Suppressor macrophage treated with lipopolysaccharide for 4 hours (primary cell): ENCODE results near the gene CDHR2.

Experiments
- DNase-seq: peaks from one replicate; pipeline ENCODE4 v3.0.0-alpha.2; 2020

CDHR2 gene

DNA sequence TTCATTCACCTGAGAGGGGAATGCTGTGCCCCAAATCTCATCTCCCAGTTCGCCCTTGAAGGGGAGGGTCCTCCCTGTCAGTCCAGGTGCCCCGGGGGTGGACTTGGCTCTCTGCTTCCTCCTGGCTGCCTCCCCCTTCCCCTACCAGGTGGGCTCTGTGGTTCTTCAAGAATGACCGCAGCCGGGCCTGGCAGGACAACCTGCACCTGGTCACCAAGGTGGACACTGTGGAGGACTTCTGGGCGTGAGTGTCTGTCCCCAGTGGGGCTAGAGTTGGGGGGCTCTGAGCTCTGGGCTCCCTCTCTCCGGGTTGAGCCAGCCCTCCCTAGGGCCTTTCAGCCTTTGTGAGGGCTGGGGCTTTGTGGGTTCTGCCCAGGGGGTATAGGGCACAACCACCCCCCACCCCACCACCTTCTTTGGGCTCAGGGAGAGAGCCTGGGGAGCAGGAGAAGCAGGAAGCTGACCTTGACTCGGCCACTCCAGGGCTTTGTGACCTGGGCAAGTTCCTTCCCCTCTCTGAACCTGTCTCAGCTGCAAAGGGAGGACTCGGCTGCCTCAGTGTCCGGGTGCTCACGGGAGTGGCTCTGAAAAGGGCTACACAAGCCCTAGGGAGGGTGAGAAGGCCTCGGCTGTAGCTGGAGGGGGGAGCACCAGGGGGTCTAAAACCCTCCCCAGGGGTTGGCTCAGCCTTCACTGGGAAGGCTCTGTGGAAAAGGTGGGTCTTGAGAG lies 94.5 kb downstream of the CDHR2 start:
- DNase-seq = no peak

- no peak for DNase-seq
Measured at GRCh38 chr5:176644294-176644693, 95.2 kb downstream of the CDHR2 start.

DNA sequence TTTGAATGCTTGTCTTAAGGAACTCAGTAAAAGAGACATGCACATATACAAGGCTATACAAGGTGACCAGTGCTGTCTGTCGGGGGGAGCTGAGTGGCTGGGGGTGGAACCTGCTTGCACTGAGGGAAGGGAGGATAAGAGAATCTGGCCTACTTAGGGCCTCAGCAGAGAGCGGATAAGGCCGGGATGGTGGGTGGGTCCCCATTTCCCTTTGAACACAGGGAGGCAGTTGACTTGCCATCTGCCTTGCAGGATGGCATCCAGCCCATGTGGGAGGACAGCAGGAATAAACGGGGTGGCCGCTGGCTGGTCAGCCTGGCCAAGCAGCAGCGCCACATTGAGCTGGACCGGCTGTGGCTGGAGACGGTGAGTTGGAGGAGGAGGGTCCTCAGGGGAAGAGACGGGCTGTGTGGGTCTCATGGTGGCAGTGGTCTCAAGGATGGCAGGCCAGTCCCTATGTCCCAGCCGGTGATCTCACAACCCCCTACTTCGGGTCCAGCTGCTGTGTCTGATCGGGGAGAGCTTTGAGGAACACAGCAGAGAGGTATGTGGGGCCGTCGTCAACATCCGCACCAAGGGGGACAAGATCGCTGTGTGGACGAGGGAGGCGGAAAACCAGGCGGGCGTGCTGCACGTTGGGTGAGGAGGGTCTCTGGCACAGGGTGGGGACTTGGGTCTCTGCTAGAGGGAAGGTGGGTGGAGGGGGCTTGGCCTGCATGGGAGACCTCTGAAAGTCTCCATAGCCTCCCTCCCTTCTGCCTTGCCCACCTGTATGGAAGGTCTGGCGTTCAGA lies 95.9 kb downstream of the CDHR2 start:
- no peak for DNase-seq
